HUDEP-2 (cell line): ENCODE data around the gene HCFC1R1.
A peak's percentile ranks its signal among the peaks of the same experiment; 100 is the strongest.

Source experiments
- DNase-seq, 76 experiments: peaks; one replicate each; lab custom pipeline; 2025; ENCODE audit not compliant: unreplicated experiment in 76 of 76; lab: John Stamatoyannopoulos, UW

HCFC1R1 gene

DNA sequence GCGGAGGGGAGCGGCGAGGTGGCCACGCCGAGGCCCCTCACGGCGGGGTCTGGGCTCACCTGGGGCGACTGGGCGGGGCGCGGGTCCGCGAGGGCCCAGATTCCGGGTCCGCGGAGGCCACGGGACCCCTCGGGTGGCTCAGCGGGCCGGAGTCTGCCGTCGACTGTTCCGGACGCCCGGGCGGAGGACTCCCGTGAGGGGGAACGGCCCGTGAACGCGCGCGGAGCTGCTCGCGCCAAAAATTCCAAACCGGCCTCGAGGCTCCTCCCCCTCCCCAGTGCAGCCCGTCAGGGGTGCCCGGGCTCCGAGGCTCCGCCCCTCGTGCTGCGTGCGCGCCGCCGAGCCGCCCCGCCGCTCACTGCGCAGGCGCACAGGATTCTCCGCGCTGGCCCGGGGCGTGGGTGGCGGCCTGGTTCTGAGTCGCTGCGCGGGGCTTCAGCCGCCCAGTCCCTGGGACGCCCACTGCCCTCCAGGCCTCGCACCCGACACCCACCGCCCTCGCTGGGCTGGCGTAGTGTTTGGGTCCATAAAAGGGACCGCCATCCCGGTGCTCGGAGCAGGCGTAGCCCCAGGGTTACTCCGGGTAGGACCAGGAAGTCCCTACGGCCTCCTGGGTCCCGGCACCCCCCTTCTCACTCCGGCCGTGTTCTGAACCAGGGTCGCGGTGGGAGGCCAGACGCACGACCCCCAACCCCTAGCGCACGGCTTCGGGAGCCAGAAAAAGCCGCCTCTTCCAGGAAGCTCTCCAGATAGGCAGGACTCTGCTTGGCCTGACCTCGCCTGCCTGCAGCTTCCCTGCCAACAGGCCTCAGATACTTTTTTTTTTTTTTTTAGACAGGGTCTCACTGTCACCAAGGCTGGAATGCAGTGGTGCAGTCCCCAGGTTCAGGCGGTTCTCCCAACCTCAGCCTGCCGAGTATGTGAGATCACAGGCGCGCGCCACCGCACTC is 43.2 kb downstream of the HCFC1R1 start, which contains the start of gene PKMYT1:
Gene PKMYT1, minus strand, starts transcription at position 220 of the 950 bp plus-strand sequence. CDS start 789 bp downstream, outside the sequence.
- DNase-seq = peak in 73 of 76 experiments; percentile 51 to 96 (median 87)

DNA sequence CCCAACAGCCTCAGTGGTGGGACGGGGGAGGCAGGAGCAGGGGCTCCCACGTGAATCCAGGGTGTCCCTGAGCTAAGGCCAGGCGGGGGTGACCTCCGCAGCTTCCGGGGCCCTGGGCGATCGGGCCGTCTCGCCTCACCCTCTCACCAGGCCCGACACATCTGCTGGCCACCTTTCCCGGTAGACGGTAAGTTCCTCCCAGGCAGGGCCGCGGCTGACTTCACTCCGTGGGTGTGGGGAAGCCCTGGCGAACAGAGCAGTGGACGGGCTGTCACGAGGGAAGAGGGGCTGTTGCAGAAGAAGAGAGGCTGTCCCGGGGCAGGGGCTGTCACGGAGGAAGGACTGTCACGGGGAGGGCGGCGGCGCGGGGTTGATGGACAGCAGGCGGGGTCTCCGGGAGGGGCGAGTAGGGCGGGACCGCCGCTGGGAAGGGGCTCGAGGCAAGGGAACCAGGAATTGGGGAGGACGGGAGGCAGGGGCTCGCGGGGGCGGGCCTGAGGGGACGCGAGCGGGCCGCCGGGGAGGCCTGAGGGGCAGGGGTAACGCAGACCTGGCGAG is 44.0 kb downstream of the HCFC1R1 start:
- DNase-seq = peak in 30 of 76 experiments; percentile 8 to 62 (median 30)

DNA sequence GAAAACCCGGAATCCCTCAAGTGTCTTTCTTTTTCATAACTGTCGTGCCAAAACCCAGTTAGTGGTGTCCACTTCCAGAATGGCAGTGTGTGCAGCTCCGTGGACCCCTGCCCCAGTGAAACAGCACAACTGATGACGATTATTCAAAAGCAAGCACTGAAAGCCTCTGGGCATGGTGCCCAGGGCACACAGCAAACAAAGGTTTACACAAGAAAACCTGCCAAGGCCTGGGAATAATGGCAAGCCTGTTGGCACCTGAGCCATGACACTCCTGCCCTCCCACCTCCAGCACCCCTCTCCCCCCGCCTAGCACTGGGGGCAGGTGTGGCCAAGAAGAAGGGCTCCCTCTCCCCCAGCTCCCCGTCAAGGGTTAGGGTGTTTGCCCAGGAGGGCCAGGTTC is 46.3 kb downstream of the HCFC1R1 start:
- DNase-seq = no peak

DNA sequence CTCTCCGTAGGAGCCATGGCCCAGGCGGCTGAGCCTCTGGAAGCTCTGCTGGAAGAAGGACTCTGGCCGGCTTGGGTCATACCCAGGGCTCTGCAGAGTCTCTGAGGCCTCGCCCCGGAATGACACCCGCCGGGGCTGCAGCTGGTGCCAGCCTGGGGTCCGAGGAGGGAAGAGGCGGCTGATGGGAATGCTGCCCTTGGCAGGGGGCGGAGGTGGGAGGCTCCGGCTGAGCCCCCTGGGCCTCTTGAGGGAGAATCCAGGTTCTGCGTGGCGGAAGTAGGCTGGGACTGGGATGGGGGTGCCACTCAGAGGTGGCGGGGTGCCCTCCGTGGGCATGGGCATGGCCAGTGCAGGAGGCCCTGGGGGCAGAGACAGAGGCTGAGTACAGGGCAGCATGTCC is 47.1 kb downstream of the HCFC1R1 start:
- no peak for DNase-seq

DNA sequence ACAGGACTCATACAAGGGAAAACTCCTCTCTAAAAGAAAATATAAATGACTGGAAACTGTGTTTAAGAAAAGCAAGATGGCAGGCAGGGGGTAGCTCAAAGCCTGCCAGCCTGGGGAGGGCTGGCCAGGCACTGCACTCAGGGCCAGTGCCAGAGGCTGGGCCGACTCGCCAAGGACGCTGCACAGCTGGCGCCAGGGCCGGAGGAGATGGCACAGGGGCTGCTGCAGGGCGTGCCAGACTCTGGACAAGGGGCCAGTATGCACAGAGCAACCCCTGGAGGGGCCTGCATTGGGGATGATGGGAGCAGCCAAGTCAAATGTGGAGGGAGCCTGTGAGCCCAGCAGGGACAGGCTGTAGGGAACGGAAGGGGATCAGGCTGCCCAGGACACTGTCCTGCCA is 47.5 kb downstream of the HCFC1R1 start:
- DNase-seq = no peak

DNA sequence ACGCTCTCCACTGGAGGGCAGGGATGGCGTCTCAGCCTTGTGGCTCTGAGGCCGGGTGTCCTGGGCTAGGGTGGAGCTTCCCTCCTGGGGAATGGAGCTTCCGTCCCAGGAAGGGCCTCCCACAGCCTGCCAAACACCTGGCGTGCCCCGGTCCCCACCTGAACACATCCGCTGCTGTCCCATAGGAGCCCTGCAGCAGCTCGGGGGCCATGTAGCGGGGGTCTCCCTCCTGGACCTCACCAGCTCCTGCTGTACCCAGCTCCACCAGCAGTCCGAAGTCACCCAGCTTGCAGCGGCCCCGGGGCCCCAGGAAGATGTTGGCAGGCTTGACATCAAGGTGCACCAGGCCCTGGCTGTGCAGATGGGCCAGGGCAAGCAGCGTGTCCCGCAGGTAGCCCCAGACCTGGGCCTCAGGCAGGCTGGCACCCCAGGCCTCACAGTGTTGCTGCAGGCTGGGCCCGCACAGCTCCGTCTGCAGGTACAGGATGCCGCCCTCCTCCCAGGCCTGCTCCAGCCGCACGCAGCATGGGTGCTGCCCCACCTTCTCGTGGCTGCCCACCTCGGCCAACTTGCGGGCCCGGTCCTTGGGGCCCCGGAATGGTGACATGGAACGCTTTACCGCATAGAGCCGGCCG is 48.5 kb downstream of the HCFC1R1 start:
- no peak for DNase-seq

DNA sequence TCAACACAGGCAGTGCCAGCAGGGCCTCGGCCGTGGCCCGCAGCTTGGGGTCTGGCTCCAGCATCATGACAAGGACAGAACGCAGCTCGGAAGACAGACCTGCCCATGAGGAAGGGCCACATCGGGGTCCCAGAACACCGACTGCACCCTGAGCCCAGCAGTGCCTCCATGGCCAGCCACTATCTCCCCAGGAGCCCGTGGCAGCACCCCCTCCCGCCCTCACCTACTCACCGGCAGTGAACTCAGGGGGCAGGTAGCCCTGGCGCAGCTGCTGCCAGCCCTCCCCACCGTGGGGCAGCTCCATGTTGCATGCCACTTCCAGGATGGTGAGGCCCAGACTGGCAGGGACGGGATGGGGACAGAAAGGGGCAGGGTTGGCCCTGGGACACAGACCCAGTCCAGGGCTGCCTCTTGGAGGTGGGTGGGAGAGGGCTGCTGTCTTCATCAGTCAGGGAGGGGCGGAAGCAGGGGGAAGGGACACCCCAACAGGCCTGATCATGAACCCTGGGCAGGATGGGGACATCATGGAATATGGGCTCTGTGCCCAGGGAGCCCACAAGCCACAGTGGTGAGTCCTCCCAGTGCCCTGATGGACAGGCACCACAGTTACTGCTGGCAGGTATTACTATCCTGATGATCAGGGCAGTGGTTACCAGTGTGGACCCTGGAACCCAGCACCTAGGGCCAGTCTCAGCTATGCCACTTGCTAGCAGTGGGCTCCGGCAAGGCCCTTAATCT is 49.3 kb downstream of the HCFC1R1 start:
- no peak for DNase-seq

DNA sequence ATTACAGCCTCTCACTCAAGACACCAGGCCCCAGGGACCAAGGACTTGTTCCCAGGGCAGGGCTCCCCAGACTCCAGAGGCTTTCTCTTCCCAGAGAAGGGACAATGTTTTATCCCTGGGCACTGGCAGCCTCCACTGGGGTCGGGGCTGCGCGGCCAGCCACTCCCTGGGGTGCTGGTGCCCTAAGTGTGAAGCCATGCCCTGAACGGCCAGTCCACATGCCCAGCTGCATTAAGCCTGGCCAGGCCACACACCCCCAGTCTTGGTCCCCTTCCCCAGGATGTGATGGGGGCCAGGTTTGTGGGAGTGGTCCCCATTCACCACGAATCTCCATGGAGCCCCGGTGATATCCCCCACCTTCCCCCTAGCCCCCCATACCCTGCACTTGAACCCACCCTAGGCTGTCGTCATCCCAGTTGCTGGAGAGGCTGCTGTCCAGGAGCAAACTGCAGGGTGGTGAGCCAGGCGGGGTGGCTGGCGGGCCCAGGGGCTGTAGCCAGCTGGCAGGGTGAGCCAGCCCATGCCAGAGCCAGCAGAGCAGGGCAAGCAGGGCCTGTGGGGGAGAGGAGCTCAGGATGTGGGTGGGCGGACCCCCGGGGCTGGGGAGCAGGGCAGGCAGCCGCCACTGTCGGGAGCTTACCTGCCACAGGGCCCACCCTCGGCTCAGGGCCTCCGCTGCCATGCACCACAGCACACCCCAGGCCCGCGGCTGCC is 50.0 kb downstream of the HCFC1R1 start:
- no peak for DNase-seq

DNA sequence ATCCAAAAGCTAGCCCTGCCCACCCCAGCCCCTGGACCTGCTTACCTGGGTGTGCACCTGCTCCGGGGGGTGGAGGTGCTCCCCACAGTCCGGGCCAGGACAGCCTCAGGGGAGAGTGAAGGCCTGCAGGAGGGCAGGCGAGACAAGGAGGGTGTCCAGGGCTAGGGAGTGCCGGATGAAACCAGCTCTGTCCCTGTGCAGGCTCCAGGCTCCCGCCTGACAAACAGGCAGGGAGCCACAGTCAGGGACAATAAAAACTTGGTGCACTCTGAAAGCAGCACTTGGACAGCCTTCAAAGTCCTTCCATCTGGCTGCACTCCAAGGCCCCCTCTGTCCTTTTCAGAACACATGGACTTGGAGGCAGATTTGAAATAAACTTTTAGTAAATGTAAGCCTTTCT is 50.6 kb downstream of the HCFC1R1 start:
- DNase-seq = no peak
